Ishikawa (cell line): ENCODE data around the gene NUP214.

Source experiments
- CEBPB ChIP-seq: IDR thresholded peaks from 2 replicates; pipeline ENCODE4 v1.6.1; 2012
- CREB1 ChIP-seq: IDR thresholded peaks from 2 replicates; pipeline ENCODE4 v1.6.1; 2012; ENCODE audit warnings: low read depth
- EGR1 ChIP-seq: IDR thresholded peaks from 2 replicates; pipeline ENCODE4 v1.6.1; 2012
- EP300 ChIP-seq: IDR thresholded peaks from 2 replicates; pipeline ENCODE4 v1.6.1; 2012; ENCODE audit warnings: borderline replicate concordance
- FOXM1 ChIP-seq: IDR thresholded peaks from 2 replicates; pipeline ENCODE4 v1.6.1; 2012; ENCODE audit warnings: low read depth, borderline replicate concordance
- MAX ChIP-seq: IDR thresholded peaks from 2 replicates; pipeline ENCODE4 v1.6.1; 2012
- NFIC ChIP-seq: IDR thresholded peaks from 2 replicates; pipeline ENCODE4 v1.6.1; 2012
- RAD21 ChIP-seq: IDR thresholded peaks from 2 replicates; pipeline ENCODE4 v1.6.1; 2012; ENCODE audit warnings: low read depth
- REST ChIP-seq: IDR thresholded peaks from 2 replicates; pipeline ENCODE4 v1.6.1; 2012; ENCODE audit warnings: low read depth, mild to moderate bottlenecking
- TAF1 ChIP-seq: IDR thresholded peaks from 2 replicates; pipeline ENCODE4 v1.6.1; 2012; ENCODE audit warnings: low read depth, mild to moderate bottlenecking
- TCF12 ChIP-seq: IDR thresholded peaks from 2 replicates; pipeline ENCODE4 v1.6.1; 2012; ENCODE audit warnings: low read depth
- TEAD4 ChIP-seq: IDR thresholded peaks from 2 replicates; pipeline ENCODE4 v1.6.1; 2012
- USF1 ChIP-seq: IDR thresholded peaks from 2 replicates; pipeline ENCODE4 v1.6.1; 2012
- YY1 ChIP-seq: IDR thresholded peaks from 2 replicates; pipeline ENCODE4 v1.6.1; 2012; ENCODE audit warnings: low read depth
- ZBTB7A ChIP-seq: IDR thresholded peaks from 2 replicates; pipeline ENCODE4 v1.6.1; 2012; ENCODE audit warnings: low read depth

NUP214 gene

GRCh38 chr9:131090025-131090787, 35.2 kb upstream of the NUP214 start:
- TF ChIP-seq USF1, result no peak
- TF ChIP-seq MAX, result no peak
- no peak for TF ChIP-seq EGR1
- TF ChIP-seq CREB1, result no peak
- no peak for TF ChIP-seq CEBPB
- no peak for TF ChIP-seq ZBTB7A
- no peak for TF ChIP-seq FOXM1
- no peak for TF ChIP-seq RAD21
- TF ChIP-seq YY1, result no peak
- no peak for TF ChIP-seq TAF1
- TF ChIP-seq TCF12, result no peak
- no peak for TF ChIP-seq NFIC

- no peak for TF ChIP-seq RAD21
- no peak for TF ChIP-seq REST
- TF ChIP-seq EP300, result no peak
- TF ChIP-seq USF1, result no peak
- no peak for TF ChIP-seq YY1
- TF ChIP-seq CEBPB, result no peak
- no peak for TF ChIP-seq TEAD4
- TF ChIP-seq TCF12, result no peak
- TF ChIP-seq MAX, result no peak
- TF ChIP-seq ZBTB7A, result no peak
- no peak for TF ChIP-seq TAF1
- no peak for TF ChIP-seq NFIC
- no peak for TF ChIP-seq FOXM1
Observed at GRCh38 chr9:131091352-131091992, 33.9 kb upstream of the NUP214 start.

- TF ChIP-seq RAD21, result no peak
- TF ChIP-seq TCF12, result no peak
- TF ChIP-seq EGR1, result no peak
- TF ChIP-seq YY1, result no peak
- TF ChIP-seq CREB1, result no peak
- no peak for TF ChIP-seq USF1
Observed at GRCh38 chr9:131092030-131092429, 33.4 kb upstream of the NUP214 start.

- no peak for TF ChIP-seq YY1
- no peak for TF ChIP-seq NFIC
- TF ChIP-seq MAX, result no peak
- TF ChIP-seq TEAD4, result no peak
- TF ChIP-seq EP300, result no peak
- no peak for TF ChIP-seq EGR1
- TF ChIP-seq TCF12, result no peak
Observed at GRCh38 chr9:131092548-131093440, 32.6 kb upstream of the NUP214 start.

GRCh38 chr9:131094015-131094414, 31.4 kb upstream of the NUP214 start:
- no peak for TF ChIP-seq TCF12

GRCh38 chr9:131094622-131095021, 30.8 kb upstream of the NUP214 start:
- TF ChIP-seq CREB1 (no peak), REST (no peak), RAD21 (no peak), EP300 (no peak), NFIC (no peak), TEAD4 (no peak), TAF1 (no peak), FOXM1 (no peak), EGR1 (no peak), YY1 (no peak), MAX (no peak), CEBPB (no peak), USF1 (no peak), TCF12 (no peak), ZBTB7A (no peak)
